Stimulated activated CD4-positive, alpha-beta T cell treated with anti-CD3 and anti-CD28 coated beads, Interleukin-12 subunit alpha, Interleukin-12 subunit beta, amount 100 ng/mL, for 24 hours (primary cell): ENCODE results near the gene BPTF.
"Not testable (repeated sequence)": the region's sequence is repeated elsewhere in the genome, so short reads cannot be mapped to it uniquely, and the experiment has no call there.

Source experiments
- DNase-seq, 2 experiments: peaks; one replicate each; pipeline ENCODE4 v3.0.0-alpha.2; 2020; ENCODE audit warnings: low read depth in 2 of 2

BPTF gene

GRCh38 chr17:67974598-67975066 lies 149.3 kb downstream of the BPTF start:
- DNase-seq = no peak

GRCh38 chr17:67976306-67976705 lies 151.0 kb downstream of the BPTF start:
- not testable (repeated sequence) for DNase-seq

DNA sequence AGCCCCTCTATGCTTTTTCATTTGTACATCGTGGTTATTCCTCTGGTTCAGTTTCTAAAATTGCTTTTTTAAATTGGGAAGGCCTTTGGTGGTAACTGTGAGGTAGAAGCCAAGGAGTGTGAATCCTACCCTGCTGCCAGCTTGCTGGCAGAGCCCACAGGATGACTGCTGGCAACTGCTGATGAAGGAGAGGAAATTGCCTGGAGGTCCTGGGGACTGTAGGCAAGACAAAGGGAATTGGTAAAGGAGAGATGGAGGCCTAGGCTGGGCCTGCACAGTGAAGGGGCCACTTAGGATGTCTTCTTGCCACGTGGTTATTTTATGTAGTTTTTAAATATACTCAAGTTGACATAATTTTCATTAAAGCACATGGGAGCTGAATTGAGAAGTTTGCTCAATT lies 155.2 kb downstream of the BPTF start:
- no peak for DNase-seq

DNA sequence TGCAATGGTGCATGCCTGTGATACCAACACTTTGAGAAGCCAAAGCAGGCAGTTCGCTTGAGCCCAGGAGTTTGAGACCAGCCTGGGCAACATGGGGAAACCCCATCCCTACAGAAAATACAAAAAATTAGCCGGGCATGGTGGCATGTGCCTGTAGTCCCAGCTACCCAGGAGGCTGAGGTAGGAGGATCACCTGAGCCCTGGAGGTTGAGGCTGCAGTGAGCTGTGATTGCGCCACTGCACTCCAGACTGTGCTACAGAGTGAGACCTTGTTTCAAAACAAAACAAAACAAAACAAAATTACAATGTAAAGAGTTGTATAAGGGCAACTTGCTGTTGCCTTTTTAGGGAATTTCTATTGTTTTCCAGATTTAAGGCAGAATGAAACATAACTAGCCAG lies 155.6 kb downstream of the BPTF start:
- DNase-seq = not testable (repeated sequence)

- no peak for DNase-seq
Observed at GRCh38 chr17:67982034-67982640, 156.8 kb downstream of the BPTF start.

DNA sequence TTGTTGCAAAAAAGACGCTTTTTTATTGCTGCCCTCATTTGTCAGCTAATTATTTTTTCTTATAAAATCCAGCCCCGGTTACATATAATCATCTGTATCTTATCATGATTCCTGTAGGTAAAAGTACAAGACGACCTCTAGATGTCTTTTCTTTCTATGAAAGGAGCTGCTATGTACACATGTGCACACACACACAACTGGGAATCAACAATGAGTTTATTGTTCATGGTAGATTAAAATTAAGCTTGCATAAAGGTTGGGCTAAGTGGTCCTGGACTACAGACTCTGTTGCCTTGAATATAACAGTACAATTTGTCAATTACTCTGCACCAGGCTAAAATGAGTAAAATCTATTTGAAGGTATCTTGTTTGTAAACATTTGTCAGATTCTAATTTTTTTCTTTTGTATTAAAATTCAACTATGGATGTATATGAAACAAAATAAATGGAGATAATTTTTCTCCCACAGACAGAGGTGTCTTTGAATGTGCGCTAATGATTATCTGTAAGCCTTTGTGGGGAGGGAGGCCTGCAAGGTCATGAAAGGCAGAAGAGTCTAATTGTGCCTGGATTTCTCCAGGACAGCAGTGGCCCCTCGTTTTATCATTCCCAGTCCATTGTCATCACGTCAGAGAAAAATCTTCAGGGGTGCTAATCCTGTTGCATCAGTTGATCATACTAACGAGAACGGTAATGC lies 157.5 kb downstream of the BPTF start:
- DNase-seq = no peak

DNA sequence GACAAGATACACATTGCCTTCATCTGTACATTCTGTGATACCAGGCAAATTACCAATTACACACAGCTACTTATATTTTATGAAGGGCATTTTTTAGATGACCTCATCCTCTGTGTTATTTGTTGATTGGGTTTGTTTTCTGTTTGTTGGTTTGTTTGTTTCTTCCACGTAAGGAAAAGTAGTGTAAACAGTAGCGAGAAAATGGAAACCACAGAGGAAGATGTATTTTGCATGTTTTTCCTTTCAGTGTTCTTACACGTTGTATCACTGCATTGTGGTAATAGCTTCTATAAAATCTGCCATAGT lies 158.0 kb downstream of the BPTF start:
- DNase-seq = no peak

DNA sequence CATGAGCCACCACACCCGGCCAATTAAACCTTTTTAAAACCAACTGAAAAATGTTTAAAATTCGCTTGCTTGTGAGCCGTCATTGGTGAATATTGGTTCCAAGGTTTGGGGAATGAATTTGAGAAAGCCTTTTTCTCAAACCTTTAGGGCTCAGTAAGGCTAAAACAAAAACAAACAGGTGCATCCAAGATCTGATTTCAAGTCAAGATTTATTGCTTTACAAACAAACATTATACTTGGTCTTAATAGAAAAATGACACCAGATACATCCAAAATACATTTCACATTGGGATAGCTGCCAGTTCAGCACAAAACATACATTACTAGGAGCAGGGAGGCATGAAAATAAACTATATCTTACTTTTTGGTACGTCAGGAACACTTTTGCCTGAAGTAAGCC lies 165.6 kb downstream of the BPTF start:
- no peak for DNase-seq

- DNase-seq = no peak
Observed at GRCh38 chr17:67992548-67993152, 167.3 kb downstream of the BPTF start.

- peak; percentile 55 for DNase-seq
Observed at GRCh38 chr17:67993153-67993997, 168.1 kb downstream of the BPTF start.

DNA sequence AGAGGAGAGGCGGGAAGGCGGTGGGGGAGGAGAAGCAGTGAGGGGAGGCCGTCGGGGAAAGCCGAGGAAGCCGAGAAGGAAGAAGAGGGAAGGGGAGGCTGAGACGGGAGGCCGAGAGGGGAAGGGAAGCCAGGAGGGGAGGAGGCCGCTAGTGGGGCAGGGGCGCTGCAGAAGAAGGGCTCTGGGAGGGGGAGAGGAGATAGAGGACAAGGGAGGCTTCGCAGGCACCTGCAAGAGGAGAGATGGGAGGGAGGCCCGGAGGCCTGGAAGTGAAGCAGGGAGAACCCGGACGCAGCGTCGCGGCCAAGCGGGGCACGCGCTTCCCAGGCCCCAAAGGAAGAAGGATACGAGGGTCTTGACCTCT lies 168.7 kb downstream of the BPTF start:
- no peak for DNase-seq

DNA sequence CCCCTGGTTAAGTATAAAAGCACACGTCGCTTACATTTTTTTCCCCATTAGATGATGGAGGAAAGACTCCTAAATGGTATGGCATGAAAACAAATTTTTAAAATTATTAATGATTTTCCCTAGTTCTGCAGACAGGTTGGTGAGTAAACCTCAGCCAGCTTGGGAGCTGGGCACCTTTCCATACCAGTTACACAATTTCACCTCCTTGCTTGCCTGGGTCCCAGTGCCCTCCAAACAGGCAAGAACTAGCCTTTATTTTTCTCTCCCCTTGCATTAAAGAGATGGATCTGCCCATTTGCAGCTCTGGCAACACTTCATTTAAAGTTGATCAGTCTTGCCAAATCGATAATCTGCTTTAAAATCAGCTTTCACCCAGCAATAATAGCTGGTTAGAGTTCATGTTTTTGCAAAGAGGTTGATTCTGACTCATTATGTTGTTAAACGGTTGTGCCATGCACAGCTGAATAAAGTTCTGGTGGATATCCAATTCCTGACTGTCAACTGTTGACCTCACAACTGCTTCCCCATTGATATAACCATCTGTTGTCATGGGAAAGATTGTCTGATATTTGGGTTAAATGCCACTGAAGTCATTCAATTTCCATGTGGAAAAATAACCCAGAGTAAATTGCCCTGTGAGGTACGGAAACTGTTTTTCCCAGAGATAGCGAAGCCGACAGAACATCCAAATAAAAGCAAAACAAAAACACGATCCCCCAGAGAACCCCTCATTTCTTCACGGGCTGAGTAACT lies 169.7 kb downstream of the BPTF start:
- DNase-seq = no peak

DNA sequence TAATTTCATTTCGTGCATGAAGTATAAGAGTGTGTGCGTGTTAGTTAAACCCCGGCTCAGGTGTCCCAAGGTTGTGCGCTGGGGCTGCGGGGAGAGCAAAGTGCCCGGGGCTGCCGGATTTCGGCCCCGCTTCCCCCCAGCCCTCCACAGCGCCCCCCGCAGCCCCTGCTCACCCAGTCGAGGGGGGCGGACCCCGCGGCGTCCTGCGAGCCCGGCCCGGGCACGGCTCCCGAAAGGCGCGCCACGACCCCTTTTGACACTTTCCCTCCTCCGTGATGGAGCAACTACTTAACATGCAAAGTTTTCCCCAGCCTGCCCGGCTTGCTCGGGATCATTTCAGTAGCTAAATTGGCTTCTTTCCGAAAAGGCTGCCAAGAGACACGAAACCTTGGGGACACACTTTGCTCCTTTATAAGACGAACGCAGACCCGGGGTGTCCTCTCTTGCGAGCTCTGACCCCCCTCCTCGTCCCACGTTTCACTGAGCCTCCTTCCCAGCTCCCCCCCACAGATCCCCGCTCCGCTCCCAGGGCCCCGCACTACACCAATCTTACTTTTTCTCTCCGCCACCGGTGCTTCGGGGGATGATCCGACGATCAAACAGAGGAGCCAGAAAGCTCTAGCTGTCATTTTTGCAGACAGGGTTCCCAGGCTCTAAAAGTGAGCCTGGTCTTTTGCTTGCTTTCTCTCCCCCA lies 170.4 kb downstream of the BPTF start:
- DNase-seq = no peak

GRCh38 chr17:67996301-67997171 lies 171.2 kb downstream of the BPTF start, which contains the start of gene C17orf58:
Gene C17orf58 (minus strand): TSS chr17:67996469. CDS start chr17:67996198, 271 bp downstream.
- DNase-seq = peak in 1 of 2 experiments; percentile 29

DNA sequence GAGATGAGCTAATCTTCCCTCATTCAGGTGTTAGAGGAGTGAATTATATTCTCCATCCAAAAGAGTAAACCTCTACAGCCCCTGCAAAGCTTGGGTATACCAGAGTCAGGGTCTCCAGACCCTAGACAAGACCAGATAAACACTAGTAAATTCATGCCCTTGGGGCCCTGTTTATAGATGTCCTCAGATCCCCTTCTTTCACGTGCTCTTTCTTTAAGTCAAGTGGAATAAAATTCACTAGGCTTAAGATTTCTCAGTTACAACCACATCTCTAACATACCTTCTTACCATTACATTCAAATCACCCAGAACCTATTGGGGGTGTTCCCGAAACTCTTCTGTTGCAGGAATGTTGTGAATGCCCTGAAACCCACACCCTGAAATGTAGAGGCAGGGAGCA lies 173.2 kb downstream of the BPTF start:
- no peak for DNase-seq

DNA sequence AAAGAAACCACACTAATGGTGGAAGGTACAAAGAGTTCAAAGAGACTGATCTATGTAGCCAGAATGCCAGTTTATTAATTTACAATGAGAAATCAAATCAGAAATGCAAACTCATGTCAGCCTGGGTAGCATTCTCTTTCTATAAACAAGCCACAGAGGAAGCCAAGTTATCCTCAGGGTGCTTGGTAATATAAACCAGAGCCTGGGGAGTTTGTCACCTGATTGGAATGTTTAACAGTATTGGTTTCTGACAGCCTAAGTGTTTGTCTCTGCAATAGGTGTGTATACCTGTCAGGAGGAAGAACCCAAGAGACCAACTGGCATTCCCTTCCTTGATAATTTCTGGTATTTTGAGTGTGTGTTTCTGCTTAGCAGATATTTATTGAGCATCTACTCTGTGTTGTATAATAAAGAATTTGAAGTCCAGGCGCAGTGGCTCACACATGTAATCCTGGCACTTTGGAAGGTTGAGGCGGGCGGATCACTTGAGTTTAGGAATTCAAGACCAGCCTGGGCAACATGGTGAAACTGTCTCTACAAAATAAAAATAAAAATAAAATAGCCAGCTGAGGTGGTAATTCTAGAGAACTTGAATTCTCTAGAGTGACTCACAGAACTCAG lies 174.1 kb downstream of the BPTF start:
- DNase-seq = no peak

DNA sequence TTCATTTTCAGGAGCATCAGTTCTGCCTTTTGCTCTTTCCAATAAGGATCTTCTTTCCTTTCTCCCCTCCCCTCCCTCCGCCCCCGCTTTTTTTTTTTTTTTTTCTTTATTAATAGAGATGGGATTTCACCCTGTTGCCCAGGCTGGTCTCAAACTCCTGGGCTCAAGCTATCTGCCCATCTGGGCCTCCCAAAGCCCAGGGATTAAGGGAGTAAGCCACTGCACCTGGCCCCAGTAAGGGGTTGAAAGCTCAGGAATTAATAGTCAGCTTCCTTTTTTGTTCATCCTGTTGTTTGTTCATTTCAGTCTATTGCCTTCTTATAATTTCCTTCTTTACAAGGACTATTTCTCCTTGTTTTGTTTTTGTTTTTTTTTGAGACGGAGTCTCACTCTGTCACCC lies 178.9 kb downstream of the BPTF start:
- DNase-seq = no peak

GRCh38 chr17:68006797-68007196 lies 181.5 kb downstream of the BPTF start:
- no peak for DNase-seq

GRCh38 chr17:68011199-68011665 lies 185.9 kb downstream of the BPTF start:
- peak in 1 of 2 experiments; percentile 58 for DNase-seq
